ENCODE data around the gene CHAMP1.

The CHAMP1 gene

GRCh38 chr13:114275304-114275703, 39.0 kb upstream of the CHAMP1 start:
- no peak for ATAC-seq
- TF ChIP-seq SNAI2 (CRISPR knock-in tag; IDR thresholded peaks at IDR 0.05) (no peak), BACH2 (CRISPR knock-in tag; IDR thresholded peaks at IDR 0.05; ENCODE audit: borderline replicate concordance) (no peak), ZNF8 (CRISPR knock-in tag; IDR thresholded peaks at IDR 0.05) (no peak), POU6F1 (CRISPR knock-in tag; IDR thresholded peaks at IDR 0.05; ENCODE audit: borderline replicate concordance, low read depth) (no peak), ZNF565 (CRISPR knock-in tag; conservative IDR thresholded peaks at IDR 0.05; ENCODE audit: low read depth) (no peak), GLIS3 (CRISPR knock-in tag; IDR thresholded peaks at IDR 0.05) (no peak), TOX (CRISPR knock-in tag; IDR thresholded peaks at IDR 0.05; ENCODE audit: borderline replicate concordance) (no peak), TCF4 (CRISPR knock-in tag; IDR thresholded peaks at IDR 0.05; ENCODE audit: borderline replicate concordance) (no peak), ZNF70 (CRISPR knock-in tag; IDR thresholded peaks at IDR 0.05) (no peak), ZFP3 (CRISPR knock-in tag; IDR thresholded peaks at IDR 0.05) (no peak), TSHZ2 (CRISPR knock-in tag; IDR thresholded peaks at IDR 0.05) (no peak), CSDC2 (CRISPR knock-in tag; IDR thresholded peaks at IDR 0.05) (no peak), CSRNP3 (CRISPR knock-in tag; IDR thresholded peaks at IDR 0.05) (no peak), OSR1 (CRISPR knock-in tag; IDR thresholded peaks at IDR 0.05) (no peak)

- ATAC-seq: no peak
- TF ChIP-seq TSHZ2 (CRISPR knock-in tag; IDR thresholded peaks at IDR 0.05): no peak
Observed at GRCh38 chr13:114279146-114279545, 35.2 kb upstream of the CHAMP1 start.

- TF ChIP-seq ZFP30 (CRISPR knock-in tag; IDR thresholded peaks at IDR 0.05): no peak
- no peak for TF ChIP-seq PATZ1 (CRISPR knock-in tag; IDR thresholded peaks at IDR 0.05; ENCODE audit: borderline replicate concordance)
- no peak for TF ChIP-seq ZNF70 (CRISPR knock-in tag; IDR thresholded peaks at IDR 0.05)
- TF ChIP-seq ARNTL (CRISPR knock-in tag; IDR thresholded peaks at IDR 0.05; ENCODE audit: borderline replicate concordance, low read depth): no peak
- no peak for TF ChIP-seq TCF4 (CRISPR knock-in tag; IDR thresholded peaks at IDR 0.05; ENCODE audit: borderline replicate concordance)
- ATAC-seq: no peak
Observed at GRCh38 chr13:114279758-114280355, 34.4 kb upstream of the CHAMP1 start.
